Measurements from ENCODE around the gene C7orf57. TPM values are rescaled to one million over a fixed set of nuclear protein-coding genes. Genes with fewer than 3 reads are reported as not detected.

The C7orf57 gene
- total and polyA plus RNA-seq, 10 of the 15 experiments (the other 5 are each of a cell fraction or from before 2014, with no cell fraction given) = 0.04 to 0.21 (median 0.10) TPM; not detected in 5

- no peak for FAIRE-seq
- no peak for TF ChIP-seq CHD2 (IDR thresholded peaks at IDR 0.05; ENCODE audit: borderline replicate concordance, low read depth, low read length)
- TF ChIP-seq BRCA1 (IDR thresholded peaks at IDR 0.05; ENCODE audit: low read depth, low read length) = no peak
- no peak for TF ChIP-seq MXI1 (IDR thresholded peaks at IDR 0.05; ENCODE audit: low read depth, low read length)
- TF ChIP-seq NR2F1 (conservative IDR thresholded peaks at IDR 0.05) = no peak
- TF ChIP-seq, protein P1, sequence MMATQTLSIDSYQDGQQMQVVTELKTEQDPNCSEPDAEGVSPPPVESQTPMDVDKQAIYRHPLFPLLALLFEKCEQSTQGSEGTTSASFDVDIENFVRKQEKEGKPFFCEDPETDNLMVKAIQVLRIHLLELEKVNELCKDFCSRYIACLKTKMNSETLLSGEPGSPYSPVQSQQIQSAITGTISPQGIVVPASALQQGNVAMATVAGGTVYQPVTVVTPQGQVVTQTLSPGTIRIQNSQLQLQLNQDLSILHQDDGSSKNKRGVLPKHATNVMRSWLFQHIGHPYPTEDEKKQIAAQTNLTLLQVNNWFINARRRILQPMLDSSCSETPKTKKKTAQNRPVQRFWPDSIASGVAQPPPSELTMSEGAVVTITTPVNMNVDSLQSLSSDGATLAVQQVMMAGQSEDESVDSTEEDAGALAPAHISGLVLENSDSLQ (IDR thresholded peaks at IDR 0.05) = no peak
- TF ChIP-seq STAT3 (IDR thresholded peaks at IDR 0.05; ENCODE audit: low read depth, low read length) = no peak
- TF ChIP-seq BMI1 (IDR thresholded peaks at IDR 0.05; ENCODE audit: borderline replicate concordance) = no peak
- TF ChIP-seq PRDM15 (CRISPR knock-in tag; IDR thresholded peaks at IDR 0.05) = no peak
- TF ChIP-seq ZNF24 (IDR thresholded peaks at IDR 0.05) = no peak
- TF ChIP-seq CBX5 (IDR thresholded peaks at IDR 0.05; ENCODE audit: low read depth) = no peak
- no peak for TF ChIP-seq EP300 (IDR thresholded peaks at IDR 0.05; ENCODE audit: borderline replicate concordance in 1 of 2, control insufficient read depth in 1 of 2, low read depth in 2 of 2, low read length in 2 of 2)
- TF ChIP-seq KLF5 (IDR thresholded peaks at IDR 0.05; ENCODE audit: partially characterized antibody) = no peak
- ATAC-seq = no peak
- in situ Hi-C loops (cut with MboI) = no loop called here
- H3K4me2 ChIP-seq (ENCODE audit: control insufficient read depth, insufficient read depth) = no peak overlapping the region
- intact Hi-C loops (cut with micrococcal nuclease; ENCODE audit: unreplicated experiment) = no loop called here
- H3K36me3 ChIP-seq (ENCODE audit: control insufficient read depth in 2 of 2, insufficient read depth in 2 of 2, low read length in 1 of 2) = no peaks in the 10 kb centered on the region
- SMC1A ChIA-PET (ENCODE audit: uncharacterized antibody, unreplicated experiment) = interaction anchor here (1.0 to 1.3 kb wide), 2 partner anchors 73 to 96 kb away, joined by 3 read pairs; no protein-coding TSS in a partner anchor
- DNase-seq (ENCODE audit: low read depth, low spot score) = no peak
- BruUV-seq (replicated peaks) = no TSS peak
- CTCF ChIA-PET = no interaction called here
- H3K4me1 ChIP-seq (ENCODE audit: control insufficient read depth, insufficient read depth, low read length) = peaks cover 12% of the 10 kb centered on the region
- RAD21 ChIA-PET (ENCODE audit: unreplicated experiment) = no interaction called here
- H4K20me1 ChIP-seq (ENCODE audit: control insufficient read depth, insufficient read depth) = no peaks in the 10 kb centered on the region
- POLR2A ChIA-PET = no interaction called here
- H3K4me3 ChIP-seq = no peak overlapping the region
- peaks cover 0 to 1% of the 10 kb centered on the region in 2 experiments; a peak in 1 of 4 replicates for H3K27me3 ChIP-seq (replicated peaks in 1 of 2; ENCODE audit: control insufficient read depth in 2 of 2, insufficient read depth in 2 of 2, low read length in 1 of 2)
- H3K9me3 ChIP-seq (replicated peaks; ENCODE audit: control insufficient read depth, insufficient read depth, low read length) = no peaks in the 10 kb centered on the region
- H3K9ac ChIP-seq (ENCODE audit: control insufficient read depth, insufficient read depth, low read length) = no peak overlapping the region
- 91% methylated on average over 3 of the region's 3 CpGs for WGBS (ENCODE audit: insufficient coverage, insufficient replicate concordance, low lambda C conversion rate, missing lambda C conversion rate)
- H3K79me2 ChIP-seq (ENCODE audit: control insufficient read depth, insufficient read depth, low read length) = no peaks in the 10 kb centered on the region
- no peak overlapping the region for H3K27ac ChIP-seq (ENCODE audit: control insufficient read depth, insufficient read depth)
- H2AFZ ChIP-seq (ENCODE audit: control insufficient read depth, low read depth, low read length) = no peak overlapping the region
Observed at GRCh38 chr7:48011951-48012350, 23.4 kb upstream of the C7orf57 start.
